Esophagus squamous epithelium (tissue), 5 donors: ENCODE data around the gene SCN4B. TPM values are rescaled to one million over a fixed set of nuclear protein-coding genes. Genes with fewer than 3 reads are reported as not detected.
A peak's percentile ranks its signal among the peaks of the same experiment; 100 is the strongest.

Source experiments
- DNase-seq: peaks from one replicate; lab custom pipeline; 2025; lab: John Stamatoyannopoulos, UW
- H3K27ac ChIP-seq, 4 donors: fragments of 200-600 bp; sonication (generic); one replicate each; pipeline ENCODE4 v1.5.1; 2016 to 2019; ENCODE audit warnings: mild to moderate bottlenecking in 1 of 4
- H3K27me3 ChIP-seq, 4 donors: fragments of 200-600 bp; sonication (generic); 1 replicate in 3 of 4; 2 replicates in 1 of 4; pipeline versions ENCODE4 v1.5.1 to v1.6.0; 2017 to 2021; ENCODE audit warnings: antibody characterized with exemption in 1 of 4
- H3K36me3 ChIP-seq, 3 donors: fragments of 200-600 bp; sonication (generic); one replicate each; pipeline ENCODE4 v1.5.1; 2016 to 2019
- H3K4me1 ChIP-seq, 3 donors: fragments of 200-600 bp; sonication (generic); one replicate each; pipeline ENCODE4 v1.5.1; 2017 to 2019
- H3K4me3 ChIP-seq, 4 donors: fragments of 200-600 bp; sonication (generic); 1 replicate in 3 of 4; 2 replicates in 1 of 4; pipeline ENCODE4 v1.5.1; 2016 to 2019; ENCODE audit warnings: mild to moderate bottlenecking in 2 of 4, moderate library complexity in 1 of 4
- H3K9me3 ChIP-seq, 3 donors: fragments of 200-600 bp; sonication (generic); one replicate each; pipeline ENCODE4 v1.5.1; 2016 to 2019
- POLR2A ChIP-seq, 4 donors: fragments of 450-650 bp; IDR thresholded peaks; one replicate each; pipeline ENCODE4 v1.6.1; 2017; ENCODE audit warnings: antibody characterized with exemption in 4 of 4, mild to moderate bottlenecking in 4 of 4, moderate library complexity in 3 of 4
- WGBS, 2 donors: methylation state at CpG; one replicate each; pipeline ENCODE4 v1.1.5; 2018; 5-methylcytosine and 5-hydroxymethylcytosine counted together
- intact Hi-C: fragments of 100-400 bp; cut with DNase I; formaldehyde crosslinking; loops from one replicate; pipeline ENCODE4 v1.15.0; 2022
- total RNA-seq, 4 donors: library from RNA; depleted of rRNA; stranded (reverse); fragments of >200 nt; gene quantifications; one replicate each; pipeline ENCODE4 v1.1.0, GENCODE V29; 2016
- TF ChIP-seq, protein P1 (sequence below), 6 experiments: fragments of 450-650 bp in 4 of 6; fragments of 200-600 bp in 2 of 6; sonication (generic) in 2 of 6; IDR thresholded peaks; one replicate each; pipeline ENCODE4 v1.5.1; 2016 to 2019; ENCODE audit warnings: antibody characterized with exemption in 6 of 6, mild to moderate bottlenecking in 4 of 6, moderate library complexity in 4 of 6
- donor health status: DM: yes; HTN: yes; CAD: no.

SCN4B gene
- total RNA-seq, 4 donors from 2014 or later: 0.87 to 4.2 (median 1.3) TPM

DNA sequence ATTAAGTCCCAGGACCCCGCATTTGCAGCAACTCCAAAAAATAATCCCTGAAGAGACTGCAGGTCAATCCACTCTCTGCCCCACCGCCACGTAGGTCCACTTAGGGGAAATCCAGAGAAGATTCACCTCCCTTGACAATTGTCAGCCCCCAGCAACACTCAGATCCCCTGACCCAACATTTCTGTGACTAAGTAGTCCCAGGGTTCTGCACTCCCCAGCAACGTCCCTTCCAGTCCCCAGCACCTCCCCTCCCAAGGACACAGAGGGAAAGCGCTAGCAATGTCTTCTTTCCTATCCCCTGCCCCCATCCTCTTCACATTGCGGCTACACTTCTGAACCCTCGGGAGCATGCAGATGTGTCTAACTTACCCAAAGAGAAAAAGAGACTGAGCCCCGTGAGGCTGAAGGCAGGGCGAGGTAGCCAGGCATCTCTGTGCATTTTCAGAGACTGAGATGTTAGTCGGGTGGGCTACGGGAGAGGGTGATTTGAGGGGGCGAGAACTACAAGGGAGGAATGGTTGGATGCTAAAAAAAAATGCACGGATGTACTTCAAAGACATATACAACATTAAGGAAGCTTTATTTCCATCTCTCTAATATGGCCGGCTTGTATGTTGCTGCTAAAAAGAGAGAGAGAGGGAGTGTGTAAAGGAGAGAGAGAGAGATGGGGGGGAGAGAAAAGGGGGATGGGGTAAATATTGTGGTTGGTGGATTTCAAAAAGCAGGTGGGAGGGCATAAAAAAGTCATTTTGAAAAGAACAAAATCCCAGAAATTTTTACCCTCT is 23.6 kb upstream of the SCN4B start, which contains the start of gene SCN2B:
SCN2B (minus strand) TSS at position 647 of the 785 bp plus-strand sequence; CDS start at position 439, 208 bp downstream.
- peaks cover 0 to 20% (median 0%) of the 10 kb centered on the region in 4 donors for H3K27me3 ChIP-seq
- DNase-seq: no peak
- whole genome bisulfite sequencing, 2 donors: 17 to 19% methylated on average over 11 to 13 of the region's 14 CpGs
- peak within 1 kb of the TSS in 3 of 4 donors; percentile 30 to 49 (median 35) for H3K4me3 ChIP-seq
- intact Hi-C loops: no loop called here
- no peaks in the 10 kb centered on the region for H3K9me3 ChIP-seq
- peak within 1 kb of the TSS in 3 of 4 donors; percentile 21 to 66 (median 54) for H3K27ac ChIP-seq
- TF ChIP-seq, protein P1, sequence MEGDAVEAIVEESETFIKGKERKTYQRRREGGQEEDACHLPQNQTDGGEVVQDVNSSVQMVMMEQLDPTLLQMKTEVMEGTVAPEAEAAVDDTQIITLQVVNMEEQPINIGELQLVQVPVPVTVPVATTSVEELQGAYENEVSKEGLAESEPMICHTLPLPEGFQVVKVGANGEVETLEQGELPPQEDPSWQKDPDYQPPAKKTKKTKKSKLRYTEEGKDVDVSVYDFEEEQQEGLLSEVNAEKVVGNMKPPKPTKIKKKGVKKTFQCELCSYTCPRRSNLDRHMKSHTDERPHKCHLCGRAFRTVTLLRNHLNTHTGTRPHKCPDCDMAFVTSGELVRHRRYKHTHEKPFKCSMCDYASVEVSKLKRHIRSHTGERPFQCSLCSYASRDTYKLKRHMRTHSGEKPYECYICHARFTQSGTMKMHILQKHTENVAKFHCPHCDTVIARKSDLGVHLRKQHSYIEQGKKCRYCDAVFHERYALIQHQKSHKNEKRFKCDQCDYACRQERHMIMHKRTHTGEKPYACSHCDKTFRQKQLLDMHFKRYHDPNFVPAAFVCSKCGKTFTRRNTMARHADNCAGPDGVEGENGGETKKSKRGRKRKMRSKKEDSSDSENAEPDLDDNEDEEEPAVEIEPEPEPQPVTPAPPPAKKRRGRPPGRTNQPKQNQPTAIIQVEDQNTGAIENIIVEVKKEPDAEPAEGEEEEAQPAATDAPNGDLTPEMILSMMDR (IDR thresholded peaks at IDR 0.05): no peak
- no peak for TF ChIP-seq POLR2A (IDR thresholded peaks at IDR 0.05)
- H3K4me1 ChIP-seq: peaks cover 0 to 52% (median 25%) of the 10 kb centered on the region in 3 donors
- no peaks in the 10 kb centered on the region for H3K36me3 ChIP-seq

DNA sequence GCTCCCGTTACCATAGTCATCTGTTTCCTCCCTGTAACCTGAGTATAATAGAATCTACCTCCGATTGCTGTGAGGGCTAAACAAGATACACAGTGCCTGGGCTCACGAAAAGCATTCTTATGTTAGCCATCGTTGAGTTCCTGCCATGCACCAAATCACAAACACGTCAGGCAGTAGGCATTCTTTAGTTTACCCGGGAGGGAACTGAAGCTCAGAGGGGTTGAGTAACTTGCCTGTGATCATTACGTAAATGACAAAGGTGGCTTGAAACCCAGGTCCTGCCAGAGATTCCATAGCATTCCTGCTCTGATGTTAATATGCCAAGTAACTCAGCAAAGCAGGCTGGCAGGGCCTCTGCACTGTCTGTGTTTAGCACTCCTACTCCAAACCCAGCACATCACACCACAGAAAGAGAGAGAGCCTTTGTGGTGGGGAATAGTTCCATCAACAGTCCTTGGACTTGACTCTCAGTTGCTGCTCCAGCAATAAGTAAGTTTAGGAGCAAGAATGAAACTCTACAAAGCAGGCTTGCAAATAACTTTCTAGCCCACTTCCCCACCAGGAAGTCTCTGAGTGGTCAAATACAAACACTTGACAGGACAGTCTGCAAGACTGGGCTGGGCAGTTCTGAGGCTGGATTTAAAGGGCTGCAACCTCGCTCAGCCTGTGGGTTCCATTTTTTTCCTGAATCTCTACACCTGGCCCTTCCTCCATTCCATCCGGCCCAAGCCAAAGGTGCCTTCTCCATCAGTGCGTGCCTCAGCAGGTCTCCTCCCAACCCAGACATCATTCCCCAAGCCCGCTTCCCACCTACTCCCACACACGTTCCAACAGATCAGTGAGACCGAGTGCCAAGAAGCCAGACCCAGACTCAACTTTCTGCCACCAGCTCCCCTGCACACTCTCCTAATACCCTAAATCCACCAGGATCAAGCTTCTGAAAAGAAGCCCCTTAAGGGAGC is 22.7 kb upstream of the SCN4B start:
- peak overlapping the region in 2 of 4 donors; percentile 44 to 66 for H3K27ac ChIP-seq

DNA sequence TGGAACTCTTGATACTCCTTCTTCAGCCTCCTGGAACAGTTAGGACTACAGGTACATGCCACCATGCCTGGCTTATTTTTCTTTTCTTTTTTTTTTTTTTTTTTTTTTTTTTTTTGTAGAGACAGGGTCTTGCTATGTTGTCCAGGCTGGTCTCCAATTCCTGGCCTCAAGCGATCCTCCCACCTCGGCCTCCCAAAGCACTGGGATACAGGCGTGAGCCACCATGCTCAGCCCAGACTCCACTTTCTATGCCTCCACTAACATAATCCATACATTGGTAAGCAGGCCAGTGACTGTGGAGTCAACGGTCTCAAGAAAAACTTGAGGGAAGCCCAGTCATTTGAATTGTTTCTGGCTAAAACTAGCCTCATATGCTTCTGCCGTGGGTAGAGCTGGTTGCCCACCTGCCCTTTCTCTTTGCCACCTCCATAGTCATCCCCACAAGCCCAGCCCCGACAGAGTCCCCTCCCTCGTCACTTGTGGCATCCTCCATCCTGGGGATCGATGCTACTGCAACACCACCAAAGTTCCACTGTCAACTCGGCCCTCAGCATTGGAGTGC is 21.5 kb upstream of the SCN4B start:
- no peaks in the 10 kb centered on the region for H3K9me3 ChIP-seq
- intact Hi-C loops: no loop called here
- H3K27me3 ChIP-seq: peaks cover 0 to 36% (median 0%) of the 10 kb centered on the region in 4 donors
- no peaks in the 10 kb centered on the region for H3K36me3 ChIP-seq
- DNase-seq: no peak
- H3K27ac ChIP-seq: no peak overlapping the region
- 87 to 88% methylated on average over 7 to 9 of the region's 9 CpGs for WGBS, 2 donors
- peaks cover 0 to 40% (median 13%) of the 10 kb centered on the region in 3 donors for H3K4me1 ChIP-seq
- H3K4me3 ChIP-seq: no peak overlapping the region
- TF ChIP-seq, protein P1 (IDR thresholded peaks at IDR 0.05): no peak

More for the DNA sequence above, 22.7 kb upstream of the SCN4B start:
- no peak for TF ChIP-seq POLR2A (IDR thresholded peaks at IDR 0.05)
- TF ChIP-seq, protein P1 (IDR thresholded peaks at IDR 0.05): no peak
- Histone ChIP-seq H3K36me3 (no peaks in the 10 kb centered on the region), H3K4me1 (peaks cover 0 to 49% (median 18%) of the 10 kb centered on the region in 3 donors), H3K4me3 (peak overlapping the region in 2 of 4 donors; percentile 30 to 49), H3K9me3 (no peaks in the 10 kb centered on the region), H3K27me3 (peaks cover 0 to 28% (median 0%) of the 10 kb centered on the region in 4 donors)
- no peak for DNase-seq
- intact Hi-C loops: no loop called here
- WGBS, 2 donors: 19 to 32% methylated on average over 7 to 13 of the region's 13 CpGs

DNA sequence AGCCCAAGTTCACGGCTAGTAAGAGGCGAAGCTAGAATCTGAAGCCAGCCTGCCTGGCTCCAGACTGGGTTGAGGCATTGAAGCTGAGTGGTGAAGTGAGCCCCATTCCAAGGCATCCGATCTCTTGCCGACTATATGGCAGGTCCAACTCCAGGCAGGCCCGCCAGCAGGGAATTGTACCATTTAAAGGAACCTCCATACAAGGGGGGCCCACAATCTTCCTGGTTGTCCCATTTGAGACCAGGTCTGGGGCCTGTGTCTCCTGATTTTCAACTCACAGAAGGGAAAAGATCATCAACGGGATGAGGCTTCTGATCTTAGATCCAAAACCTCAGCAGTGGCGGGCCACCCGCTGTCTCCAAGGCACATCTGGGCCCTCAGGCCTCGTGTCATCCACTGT is 19.7 kb upstream of the SCN4B start:
- Histone ChIP-seq H3K27me3 (peaks cover 0 to 52% (median 0%) of the 10 kb centered on the region in 4 donors), H3K36me3 (no peaks in the 10 kb centered on the region), H3K4me1 (peaks cover 0 to 40% (median 13%) of the 10 kb centered on the region in 3 donors), H3K27ac (no peak overlapping the region), H3K9me3 (no peaks in the 10 kb centered on the region), H3K4me3 (no peak overlapping the region)
- TF ChIP-seq, protein P1 (IDR thresholded peaks at IDR 0.05): no peak
- no peak for TF ChIP-seq POLR2A (IDR thresholded peaks at IDR 0.05)
- intact Hi-C loops: no loop called here
- no peak for DNase-seq
- WGBS, 2 donors: 81 to 82% methylated on average over 8 of the region's 9 CpGs
